GM19397 (cell line): ENCODE results near the gene SLTM.
"Not testable (repeated sequence)": the region's sequence is repeated elsewhere in the genome, so short reads cannot be mapped to it uniquely, and the experiment has no call there.

Experiments
- ATAC-seq: cut with Tn5 transposase; IDR thresholded peaks from one replicate; pipeline ENCODE4 v1.9.1; 2021; ENCODE audit warnings: mild to moderate bottlenecking, moderate library complexity; ENCODE audit not compliant: unreplicated experiment

Gene SLTM

DNA sequence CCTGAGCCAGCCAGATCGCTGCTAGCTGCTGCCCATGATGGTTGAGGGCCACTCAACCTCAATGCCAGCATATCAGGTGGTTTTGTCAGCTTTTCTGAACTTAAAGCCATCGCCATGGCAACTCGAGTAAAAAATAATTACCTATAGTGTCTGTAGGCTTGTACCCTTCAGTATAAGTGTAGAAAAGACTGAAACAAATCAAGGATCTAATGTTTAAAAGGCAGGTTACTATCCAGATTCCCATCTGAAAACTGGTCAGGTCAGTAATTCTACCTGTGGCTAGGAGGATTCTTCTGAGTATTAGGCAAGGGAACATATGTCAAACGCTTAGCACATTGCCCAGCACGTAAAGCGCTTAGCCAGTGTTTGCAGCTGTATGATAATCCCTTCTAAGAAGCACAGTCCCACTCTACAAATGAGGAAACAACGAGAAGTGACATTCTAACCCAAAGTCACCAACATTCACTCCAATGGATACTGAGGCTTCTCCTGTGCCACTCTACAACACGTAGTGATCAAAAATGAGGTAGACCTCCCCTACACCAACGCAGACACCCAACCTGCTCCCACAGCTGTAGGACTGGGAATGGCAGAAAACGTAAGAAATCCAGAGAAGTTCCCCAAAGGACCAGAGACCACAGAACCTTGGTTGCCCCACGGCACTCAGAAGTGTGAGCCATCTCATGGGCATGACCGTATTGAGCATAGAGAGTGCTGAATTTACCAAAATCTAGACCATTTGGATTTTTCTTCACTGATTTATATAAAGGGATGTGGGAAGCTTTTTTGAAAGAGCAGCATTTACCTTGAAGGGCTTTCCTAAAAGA, 55.3 kb downstream of the SLTM start:
- no peak for ATAC-seq

DNA sequence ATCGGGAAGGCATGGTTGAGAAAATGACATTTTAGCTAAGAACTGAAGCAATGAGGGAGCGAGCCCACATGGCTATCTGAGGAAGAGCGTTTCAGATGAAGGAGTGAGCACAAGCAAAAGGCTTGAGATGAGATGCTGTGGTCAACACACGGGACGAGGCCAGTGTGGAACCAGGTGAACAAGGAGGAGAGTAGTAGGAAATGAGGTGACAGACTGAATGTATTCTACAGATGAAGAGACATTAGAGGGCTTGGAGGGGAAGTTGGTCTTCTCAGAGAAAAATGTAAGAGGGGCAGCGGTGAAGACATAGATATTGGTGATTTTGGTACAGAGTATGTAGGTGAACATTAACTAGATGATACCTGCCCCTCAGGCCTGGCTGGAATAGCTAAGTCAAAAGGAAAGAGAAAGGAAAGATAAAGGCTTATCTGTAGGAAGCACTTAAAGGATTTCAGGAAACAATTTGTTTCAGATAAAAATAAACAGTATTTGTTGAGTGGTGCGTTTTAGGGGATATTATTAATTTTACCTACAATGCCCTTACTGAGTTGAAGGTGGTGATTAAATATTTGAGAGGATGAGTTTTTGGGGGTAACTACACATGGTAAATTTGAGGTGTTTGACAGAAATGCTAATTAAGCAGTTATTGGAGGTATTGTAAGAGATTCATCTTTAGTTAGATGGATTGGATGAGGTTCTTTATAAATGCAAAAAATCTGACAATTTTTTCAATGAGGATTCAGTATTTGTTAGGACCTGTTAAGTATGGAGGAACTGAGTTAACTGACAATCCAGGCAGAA, 57.0 kb downstream of the SLTM start:
- ATAC-seq, result no peak

DNA sequence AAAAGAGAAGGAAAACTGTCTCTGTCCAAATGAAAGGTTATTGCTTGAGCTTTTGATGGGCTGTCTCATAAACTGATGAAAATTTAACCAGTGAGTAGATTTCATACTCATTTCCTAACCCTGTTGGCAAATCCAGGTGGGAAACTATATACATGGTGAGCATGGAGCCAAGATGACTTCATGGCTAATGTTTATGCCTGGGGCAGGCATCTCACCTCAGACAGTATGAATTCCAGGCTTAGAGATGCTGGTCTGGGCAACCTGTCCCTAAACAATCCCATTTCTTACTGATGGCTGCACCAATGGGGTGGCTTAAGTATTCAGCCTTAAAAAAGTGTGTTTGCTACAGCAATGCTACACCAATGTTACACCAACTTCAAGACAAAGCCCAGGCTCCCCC, 58.1 kb downstream of the SLTM start:
- ATAC-seq, result no peak

DNA sequence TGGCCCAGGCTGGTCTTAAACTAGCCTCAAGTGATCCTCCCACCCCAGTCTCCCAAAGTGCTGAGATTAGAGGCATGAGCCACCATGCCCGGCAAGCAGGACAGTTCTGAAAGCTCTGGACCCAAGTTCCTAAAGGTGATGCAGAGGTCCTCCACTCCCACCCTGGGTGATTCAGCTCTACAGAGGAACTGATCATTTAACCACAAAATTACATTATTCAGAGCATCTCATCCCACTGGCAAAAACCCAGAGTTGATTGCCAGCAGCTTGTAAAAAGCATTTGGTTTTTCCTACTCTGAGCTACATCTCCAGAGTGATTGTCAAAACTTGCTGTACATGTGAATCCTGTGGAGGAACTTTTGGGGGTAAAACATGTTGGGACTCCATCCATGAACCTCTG, 60.2 kb downstream of the SLTM start:
- no peak for ATAC-seq

DNA sequence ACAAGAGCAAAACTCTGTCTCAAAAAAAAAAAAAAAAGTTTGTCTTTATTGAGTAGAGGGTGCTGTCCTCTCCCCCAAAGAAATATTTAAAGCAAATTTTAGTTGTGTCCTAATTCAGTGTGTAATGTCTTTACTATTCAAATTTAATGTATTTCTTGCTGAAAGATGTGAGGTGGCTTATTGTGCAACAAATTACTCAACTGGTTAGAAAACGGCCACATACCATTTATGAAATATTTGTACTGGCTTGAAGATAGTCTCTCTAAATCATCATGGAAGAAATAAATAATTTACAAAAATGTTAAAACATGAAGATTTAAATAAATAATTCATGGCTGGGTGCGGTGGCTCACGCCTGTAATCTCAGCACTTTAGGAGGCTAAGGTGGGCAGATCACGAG, 63.0 kb downstream of the SLTM start:
- ATAC-seq, result no peak

DNA sequence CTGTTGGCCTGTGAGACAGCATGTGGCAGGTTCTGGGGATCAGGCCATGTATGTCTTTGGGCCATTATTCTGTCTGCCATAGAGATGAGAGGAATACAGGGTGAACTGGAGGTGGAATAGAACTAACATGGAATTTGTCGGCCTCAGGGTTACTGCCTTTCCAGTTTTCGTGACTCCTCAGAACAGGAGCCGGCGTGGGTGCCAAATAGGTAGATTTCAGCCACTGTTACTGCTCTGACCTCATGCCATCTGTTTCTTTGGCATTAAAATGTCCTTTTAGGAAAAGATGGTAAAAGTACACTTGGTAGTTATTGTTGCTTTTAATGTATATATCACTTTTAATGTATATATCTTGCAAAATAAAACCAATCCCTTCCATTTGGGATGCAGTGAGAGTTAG, 65.6 kb downstream of the SLTM start:
- ATAC-seq, result no peak

DNA sequence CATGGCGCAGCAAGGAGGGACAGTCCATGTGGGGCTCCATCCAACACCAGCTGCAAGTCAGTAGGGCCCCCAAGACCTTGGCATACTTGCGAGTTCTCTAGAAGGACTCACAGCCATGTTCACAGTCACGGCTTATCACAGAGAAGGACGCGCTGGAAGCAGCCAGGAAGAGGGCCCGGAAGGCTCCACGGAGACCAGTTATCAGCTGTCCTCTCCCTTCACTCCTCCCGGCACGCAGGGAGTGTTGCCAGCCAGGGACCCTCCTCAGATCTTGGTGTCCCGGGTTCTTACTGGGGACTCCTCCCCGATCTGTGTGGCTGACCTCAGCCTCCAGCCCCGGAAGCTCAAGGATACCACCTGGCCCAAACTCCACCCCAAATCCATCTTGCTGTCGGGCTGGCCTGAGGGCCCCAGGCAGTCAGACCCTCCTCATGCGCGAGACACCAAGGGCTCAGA, 68.0 kb downstream of the SLTM start:
- ATAC-seq, result no peak

DNA sequence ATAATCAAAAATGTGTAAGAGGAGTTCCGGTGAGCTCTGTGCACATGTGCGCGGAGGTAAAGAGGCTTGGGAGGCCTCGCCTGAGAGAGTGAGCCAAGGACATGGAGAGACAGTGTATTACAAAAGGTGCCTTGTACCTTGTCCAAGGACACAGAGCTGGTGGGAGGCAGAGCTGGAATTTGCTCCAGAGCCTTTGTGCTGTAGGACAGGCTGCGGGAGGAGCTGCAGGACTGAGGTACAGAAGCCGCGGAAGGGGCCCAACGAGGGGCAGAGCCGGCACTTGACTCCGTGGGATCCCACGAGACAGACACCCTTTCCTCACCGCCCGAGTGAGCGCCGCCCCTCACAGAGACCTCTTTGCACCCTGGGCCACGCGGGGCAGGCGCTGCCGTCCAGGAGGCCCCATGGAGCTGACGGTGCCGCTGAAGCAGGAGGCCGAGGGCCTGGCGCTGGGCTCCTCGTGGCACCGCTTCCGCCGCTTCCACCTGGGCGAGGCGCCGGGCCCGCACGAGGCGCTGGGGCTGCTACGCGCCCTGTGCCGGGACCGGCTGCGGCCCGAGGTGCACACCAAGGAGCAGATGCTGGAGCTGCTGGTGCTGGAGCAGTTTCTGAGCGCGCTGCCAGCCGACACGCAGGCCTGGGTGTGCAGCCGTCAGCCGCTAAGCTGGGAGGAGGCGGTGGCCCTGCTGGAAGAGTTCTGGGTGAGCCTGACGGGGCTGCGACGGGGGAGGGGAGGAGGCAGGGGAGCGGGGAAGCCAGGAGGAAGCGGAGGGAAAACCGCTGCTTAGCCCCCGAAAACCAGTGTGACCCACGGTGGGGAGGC, 68.7 kb downstream of the SLTM start:
- ATAC-seq, result no peak

DNA sequence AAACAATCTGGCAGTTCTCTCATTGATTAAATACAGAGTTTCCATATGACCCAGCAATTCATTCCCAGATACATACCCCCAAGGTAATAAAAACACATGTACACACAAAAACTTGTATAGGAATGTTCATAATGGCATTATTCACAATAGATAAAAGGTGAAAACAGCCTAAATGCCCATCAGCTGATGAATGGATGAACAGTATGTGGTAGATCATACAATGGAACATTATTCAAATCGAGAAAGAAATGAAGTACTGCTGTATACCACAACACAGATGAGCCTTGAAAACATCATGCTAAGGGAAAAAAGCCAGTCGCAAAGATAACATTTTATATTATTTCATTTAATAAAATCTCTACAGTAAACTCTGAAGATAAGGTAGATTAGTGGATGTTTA, 71.2 kb downstream of the SLTM start:
- no peak for ATAC-seq

DNA sequence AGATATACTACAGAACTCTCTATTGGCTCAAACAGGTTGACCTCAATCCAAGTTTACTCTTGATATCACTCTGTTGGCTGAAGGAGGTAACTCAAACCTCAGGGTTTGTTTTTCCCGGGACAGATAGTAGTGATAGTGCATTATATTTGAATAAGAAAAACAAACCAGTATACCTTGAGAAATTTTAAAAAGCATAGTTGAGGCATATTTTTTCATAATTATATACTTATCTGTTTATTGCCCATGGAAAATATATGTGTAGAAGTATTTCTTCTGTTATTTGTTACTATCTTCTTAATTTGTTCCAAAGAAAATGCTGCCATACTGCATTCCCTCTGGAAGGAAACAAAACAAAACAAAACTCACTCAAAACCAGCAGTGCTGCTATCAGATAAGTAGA, 76.9 kb downstream of the SLTM start:
- ATAC-seq, result not testable (repeated sequence)

DNA sequence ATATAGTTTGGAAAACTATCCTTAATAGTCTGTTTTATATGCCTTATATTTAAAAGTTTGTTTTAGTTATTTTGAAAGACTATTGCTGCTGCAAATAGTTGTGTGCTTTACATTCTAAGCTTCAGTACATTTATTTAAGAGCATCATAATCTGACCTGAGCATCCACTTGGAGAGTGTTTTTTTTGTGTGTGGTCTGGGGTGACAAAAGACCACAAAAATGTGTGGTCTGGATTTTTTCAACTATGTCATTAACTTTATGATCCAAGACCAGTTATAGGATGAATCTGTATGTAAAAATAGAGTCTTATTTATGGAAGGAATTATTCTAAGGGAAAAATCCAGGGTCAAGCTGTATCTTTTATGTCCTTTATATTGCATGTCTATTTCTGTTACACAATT, 77.4 kb downstream of the SLTM start:
- no peak for ATAC-seq

DNA sequence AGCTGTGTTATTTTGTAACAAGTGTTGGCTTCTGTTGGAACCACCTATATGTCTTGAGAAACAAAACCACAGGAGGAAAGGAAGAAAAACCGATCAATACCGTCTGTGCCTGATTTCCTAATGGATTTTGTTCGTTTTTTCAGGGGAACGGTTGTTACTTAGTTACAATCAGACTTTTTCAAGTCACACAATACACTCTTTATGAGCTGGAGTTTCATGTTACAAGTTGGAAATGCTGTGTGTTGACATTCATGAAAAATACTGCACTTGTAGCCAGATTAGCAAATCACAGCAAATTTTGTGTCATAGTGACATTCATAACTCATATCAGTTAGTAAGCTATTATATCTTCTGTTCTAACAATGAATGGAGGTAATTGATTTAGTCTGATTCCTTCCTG, 78.9 kb downstream of the SLTM start:
- no peak for ATAC-seq

DNA sequence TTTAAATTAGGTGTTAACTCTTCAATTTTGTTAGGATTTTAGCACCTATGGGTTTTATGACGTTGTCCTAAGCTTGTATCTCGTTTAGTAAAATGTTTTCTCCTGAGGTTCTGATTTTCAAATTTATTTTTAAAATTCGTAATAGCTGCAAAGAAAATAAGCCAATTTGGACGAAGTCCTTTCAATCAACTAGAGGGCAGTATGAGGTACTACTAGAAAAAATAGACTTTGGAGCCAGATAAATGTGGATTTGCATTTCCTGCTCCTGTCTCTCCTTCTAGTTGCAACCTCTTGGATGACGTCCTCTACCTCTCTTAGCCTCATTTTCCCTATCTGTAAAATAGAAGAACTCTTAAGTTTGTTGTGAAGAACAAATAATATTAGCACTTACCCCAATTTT, 81.1 kb downstream of the SLTM start:
- ATAC-seq, result no peak

DNA sequence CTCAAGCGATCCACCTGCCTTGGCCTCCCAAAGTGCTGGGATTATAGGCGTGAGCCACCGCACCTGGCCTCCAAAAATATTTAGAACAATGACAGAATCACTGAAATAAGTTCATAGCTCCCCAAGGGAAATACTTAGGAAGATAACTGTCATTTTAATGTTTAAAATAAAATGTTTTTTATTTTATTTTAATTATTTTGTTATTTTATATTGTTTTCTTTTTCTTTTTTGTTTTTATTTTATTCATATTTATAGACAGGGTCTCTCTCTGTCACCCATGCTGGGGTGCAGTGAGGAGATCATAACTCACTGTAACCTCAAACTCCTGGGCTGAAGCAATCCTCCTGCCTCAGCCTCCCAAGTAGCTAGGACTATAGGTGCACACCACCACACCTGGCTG, 82.3 kb downstream of the SLTM start:
- ATAC-seq, result not testable (repeated sequence)

DNA sequence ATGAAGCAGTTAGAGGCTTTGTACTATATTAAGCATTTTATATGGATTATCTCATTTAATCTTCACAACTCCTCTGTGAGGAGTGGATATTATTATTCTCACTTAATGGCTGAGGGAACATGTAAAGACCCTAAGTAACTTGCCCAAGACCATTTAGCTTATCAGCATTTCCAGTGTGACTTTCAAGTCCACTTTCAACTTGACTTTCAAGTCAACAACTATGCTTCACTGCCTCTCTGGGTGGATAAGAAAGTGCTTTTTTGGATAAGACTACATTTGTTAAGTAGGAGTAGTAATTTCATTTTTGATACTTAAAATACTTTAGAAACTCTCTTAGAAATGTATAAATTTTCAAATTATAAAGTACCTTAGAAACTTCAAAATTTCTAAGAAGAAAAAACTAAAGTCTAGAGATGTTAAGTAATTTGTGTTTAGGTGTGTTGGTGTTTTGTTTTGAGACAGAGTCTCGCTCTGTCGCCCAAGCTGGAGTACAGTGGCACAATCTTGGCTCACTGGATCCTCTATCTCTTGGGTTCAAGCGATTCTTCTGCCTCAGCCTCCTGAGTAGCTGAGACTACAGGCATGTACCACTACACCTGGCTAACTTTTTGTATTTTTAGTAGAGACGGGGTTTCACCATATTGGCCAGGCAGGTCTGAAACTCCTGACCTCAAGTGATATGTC, 90.6 kb downstream of the SLTM start:
- no peak for ATAC-seq

DNA sequence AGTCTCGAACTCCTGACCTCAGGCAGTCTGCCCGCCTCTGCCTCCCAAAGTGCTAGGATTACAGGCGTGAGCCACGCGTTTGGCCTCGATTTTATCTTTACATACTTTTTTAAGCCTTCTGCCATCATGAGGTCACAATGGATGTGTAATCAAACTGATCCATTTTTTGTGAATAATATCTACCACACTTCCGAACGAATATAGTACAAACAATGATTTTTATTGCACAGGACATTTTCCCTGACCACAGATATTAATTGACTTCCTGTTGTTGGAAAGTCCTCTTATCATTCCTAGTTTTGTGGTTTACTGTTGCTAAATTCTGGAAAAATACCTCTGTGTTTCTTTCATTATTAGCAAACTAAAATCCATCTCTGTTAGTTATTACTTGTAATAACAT, 93.4 kb downstream of the SLTM start:
- no peak for ATAC-seq

DNA sequence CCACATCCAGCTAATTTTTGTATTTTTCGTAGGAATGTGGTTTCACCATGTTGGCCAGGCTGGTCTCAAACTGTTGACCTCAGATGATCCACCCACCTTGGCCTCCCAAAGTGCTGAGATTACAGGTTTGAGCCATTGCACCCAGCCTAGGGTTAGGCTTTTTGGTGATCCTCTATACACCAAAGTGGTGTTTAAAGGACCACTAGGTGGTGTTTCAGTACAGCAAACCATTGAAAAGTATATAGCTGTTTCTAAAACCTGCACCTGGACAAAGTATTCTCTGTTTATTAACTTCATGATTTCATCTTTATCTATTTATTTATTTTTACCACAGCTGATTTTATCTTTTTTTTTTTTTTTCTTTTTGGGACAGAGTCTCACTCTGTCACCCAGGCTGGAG, 94.0 kb downstream of the SLTM start:
- ATAC-seq, result no peak

DNA sequence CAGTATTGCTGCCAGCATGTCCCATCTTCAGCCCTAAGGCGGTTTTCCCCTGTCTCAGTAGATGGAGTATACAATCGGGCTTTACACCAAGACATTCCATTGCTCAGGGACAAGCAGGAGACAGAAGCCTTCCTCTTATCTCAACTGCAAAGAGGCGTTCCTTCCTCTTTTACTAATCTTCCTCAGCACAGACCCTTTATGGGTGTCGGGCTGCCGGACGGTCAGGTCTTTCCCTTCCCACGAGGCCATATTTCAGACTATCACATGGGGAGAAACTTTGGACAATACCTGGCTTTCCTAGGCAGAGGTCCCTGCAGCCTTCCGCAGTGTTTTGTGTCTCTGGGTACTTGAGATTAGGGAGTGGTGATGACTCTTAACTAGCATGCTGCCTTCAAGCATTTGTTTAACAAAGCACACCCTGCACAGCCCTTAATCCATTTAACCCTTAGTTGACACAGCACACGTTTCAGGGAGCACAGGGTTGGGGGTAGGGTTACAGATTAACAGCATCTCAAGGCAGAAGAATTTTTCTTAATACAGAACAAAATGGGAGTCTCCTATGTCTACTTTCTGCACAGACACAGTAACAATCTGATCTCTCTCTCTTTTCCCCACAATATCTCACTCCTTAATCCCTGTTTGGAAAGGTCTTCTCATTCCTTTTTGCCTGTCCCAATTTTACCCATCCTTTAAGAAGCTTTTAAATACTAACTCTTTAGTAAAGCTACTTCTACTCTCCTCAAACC, 99.6 kb downstream of the SLTM start:
- ATAC-seq, result not testable (repeated sequence)

DNA sequence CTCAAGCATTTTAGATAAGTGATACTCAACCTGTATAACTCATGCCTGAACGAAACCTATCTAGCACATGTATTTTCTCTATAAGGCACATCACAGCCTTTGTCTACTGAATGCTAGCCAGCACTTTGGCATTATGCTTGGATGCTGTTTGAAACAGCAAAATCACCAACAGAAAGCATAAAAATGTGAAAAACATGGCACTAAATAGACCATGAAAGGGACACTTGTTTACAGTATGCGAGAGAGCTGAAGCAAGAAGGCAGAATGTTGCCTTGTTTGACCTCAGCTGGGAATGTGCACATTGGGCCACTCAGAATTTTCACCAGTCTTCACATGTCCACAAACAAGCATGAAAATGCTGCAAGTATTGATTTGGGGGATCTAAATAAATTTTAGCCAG, 102.9 kb downstream of the SLTM start:
- ATAC-seq, result no peak
